NCI-H524 treated with DMSO at 0.1 percent for 48 hours (cell line): Measurements from ENCODE around the gene BAX.

ENCODE experiments used
- DNase-seq: peaks from one replicate; lab custom pipeline; 2025; lab: John Stamatoyannopoulos, UW

The BAX gene

GRCh38 chr19:48963371-48964204, 8.9 kb downstream of the BAX start:
- DNase-seq = no peak

GRCh38 chr19:48964205-48965039, 9.7 kb downstream of the BAX start:
- no peak for DNase-seq

- peak; percentile 80 for DNase-seq
Measured at GRCh38 chr19:48965040-48965805, 10.5 kb downstream of the BAX start, which contains the start of gene FTL. TSS of gene FTL (plus strand) at chr19:48965309. CDS start at chr19:48965508, 199 bp downstream.

- peak; percentile 38 for DNase-seq
Measured at GRCh38 chr19:48965806-48966540, 11.3 kb downstream of the BAX start.

GRCh38 chr19:48966541-48967345, 12.1 kb downstream of the BAX start:
- no peak for DNase-seq

- DNase-seq = no peak
Measured at GRCh38 chr19:48967346-48968178, 12.9 kb downstream of the BAX start.

GRCh38 chr19:48968179-48968661, 13.5 kb downstream of the BAX start:
- DNase-seq = no peak

- no peak for DNase-seq
Measured at GRCh38 chr19:48968813-48969218, 14.1 kb downstream of the BAX start.

GRCh38 chr19:48969276-48970138, 14.8 kb downstream of the BAX start:
- no peak for DNase-seq

GRCh38 chr19:48970139-48970766, 15.6 kb downstream of the BAX start:
- no peak for DNase-seq

GRCh38 chr19:48970923-48971395, 16.3 kb downstream of the BAX start:
- peak; percentile 38 for DNase-seq

- peak; percentile 8 for DNase-seq
Measured at GRCh38 chr19:48975947-48976847, 21.5 kb downstream of the BAX start.

- no peak for DNase-seq
Measured at GRCh38 chr19:48977061-48977460, 22.4 kb downstream of the BAX start.

GRCh38 chr19:48982280-48982679, 27.6 kb downstream of the BAX start:
- DNase-seq = no peak

GRCh38 chr19:48985711-48986110, 31.0 kb downstream of the BAX start:
- no peak for DNase-seq

- no peak for DNase-seq
Measured at GRCh38 chr19:48986211-48986610, 31.5 kb downstream of the BAX start.

- no peak for DNase-seq
Measured at GRCh38 chr19:48987323-48987722, 32.6 kb downstream of the BAX start.
